ENCODE measurements around the gene PRUNE1.
A peak's percentile ranks its signal among the peaks of the same experiment; 100 is the strongest.

PRUNE1 gene

DNA sequence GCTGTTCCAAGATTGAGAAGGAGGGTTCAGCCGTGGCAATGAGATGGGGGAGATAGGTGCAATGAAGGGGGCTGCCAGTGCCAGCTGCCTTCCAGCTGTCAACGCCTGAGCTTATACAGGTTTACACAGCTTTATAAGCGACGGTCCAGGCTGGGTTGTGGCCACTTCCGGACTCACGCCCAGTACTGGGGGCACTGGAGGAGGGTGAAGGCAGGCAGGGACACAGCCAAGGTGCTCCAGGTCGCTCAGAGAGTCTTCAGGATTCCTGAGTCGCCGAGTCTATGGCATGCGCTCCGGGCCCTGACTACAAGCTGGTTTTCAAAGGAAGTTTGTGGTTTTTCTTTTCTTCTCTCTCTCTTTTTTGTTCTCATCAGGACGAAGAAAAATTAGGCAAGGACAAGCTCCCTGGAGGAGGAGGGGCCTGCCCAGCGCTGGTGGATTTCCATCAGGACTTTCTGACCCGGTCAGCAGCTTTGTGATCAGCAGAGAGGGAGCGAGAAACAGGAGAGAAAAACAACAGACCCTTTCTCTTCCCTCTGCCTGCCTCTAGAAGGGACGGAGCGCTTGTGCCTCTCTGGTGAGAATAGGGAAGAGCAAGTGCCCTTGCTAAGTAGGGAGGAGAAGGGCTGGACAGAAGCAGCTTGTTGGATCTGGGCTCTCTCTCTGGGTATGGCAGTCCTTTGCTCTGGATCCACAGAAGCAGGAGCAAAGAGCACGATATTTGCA is 1.8 kb upstream of the PRUNE1 start, which contains the start of gene MINDY1:
MINDY1 (minus strand) TSS at position 576 of the 726 bp plus-strand sequence. CDS start 4,285 bp downstream, outside the sequence.
- DNase-seq = peak; percentile 84

DNA sequence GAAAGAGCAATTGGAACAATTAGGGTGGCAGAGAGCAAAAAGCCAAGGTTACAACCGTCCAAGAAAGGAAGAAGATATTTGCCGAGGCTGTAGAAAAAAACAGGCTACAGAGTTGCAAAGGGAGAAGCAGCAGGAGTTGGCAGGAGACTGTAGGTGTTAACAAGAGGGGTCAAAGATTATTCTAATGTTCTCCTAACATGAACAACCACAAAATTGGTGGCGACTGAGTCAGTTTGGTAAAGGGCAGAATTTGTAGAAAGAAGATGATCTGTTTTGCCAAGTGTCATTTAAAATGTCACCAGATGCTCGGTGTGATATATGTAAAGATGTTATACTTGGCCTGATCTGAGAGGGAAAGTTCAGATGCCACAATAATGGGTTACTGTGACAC is 401 bp upstream of the PRUNE1 start:
- DNase-seq = no peak

DNA sequence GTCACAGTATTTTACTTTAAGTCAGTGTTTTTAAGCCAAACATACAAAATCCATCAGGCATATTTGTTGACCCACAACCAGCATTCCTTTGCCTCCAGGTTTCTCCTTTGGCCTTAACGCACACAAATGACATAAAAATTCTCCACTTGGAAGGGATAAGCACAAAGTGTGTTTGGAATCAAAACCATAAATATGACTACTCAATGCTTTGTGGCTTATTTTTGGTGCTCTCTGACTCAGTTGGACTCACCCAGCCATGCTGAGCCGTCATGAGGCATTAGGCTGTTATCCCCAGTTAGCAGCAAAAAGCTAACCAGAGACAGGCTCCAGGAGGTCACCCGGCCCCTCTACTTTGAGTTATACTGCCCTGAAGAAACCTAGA is 948 bp downstream of the PRUNE1 start:
- no peak for DNase-seq

DNA sequence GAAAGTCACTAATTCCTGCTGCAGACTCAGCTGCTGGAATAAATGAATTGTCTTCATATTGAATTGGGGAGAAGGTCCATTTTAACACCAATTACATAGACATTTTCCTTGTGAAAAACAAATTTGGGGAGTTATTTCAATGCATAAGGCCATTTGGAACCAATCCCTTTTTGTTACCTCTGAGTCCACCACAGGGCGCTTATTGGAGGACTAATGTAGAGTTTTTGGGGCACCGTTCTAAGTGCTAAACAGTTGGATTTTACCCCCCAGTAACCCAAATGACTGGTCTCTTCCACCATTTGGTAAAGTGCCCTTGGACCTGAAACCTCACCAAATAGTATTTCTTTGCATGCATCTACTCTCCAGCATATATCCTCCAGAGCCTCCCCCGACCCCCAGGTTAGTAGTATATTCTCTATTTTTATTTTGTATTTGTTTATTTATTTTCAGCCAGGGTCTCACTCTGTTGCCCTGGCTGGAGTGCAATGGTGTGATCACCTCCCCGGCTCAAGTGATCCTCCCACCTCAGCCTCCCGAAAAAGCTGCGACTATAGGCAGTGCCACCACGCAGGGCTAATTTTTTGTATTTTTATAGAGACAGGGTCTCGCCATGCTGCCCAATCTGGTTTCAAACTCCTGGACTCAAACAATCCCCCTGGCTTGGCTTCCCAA is 1.6 kb downstream of the PRUNE1 start:
- no peak for DNase-seq

DNA sequence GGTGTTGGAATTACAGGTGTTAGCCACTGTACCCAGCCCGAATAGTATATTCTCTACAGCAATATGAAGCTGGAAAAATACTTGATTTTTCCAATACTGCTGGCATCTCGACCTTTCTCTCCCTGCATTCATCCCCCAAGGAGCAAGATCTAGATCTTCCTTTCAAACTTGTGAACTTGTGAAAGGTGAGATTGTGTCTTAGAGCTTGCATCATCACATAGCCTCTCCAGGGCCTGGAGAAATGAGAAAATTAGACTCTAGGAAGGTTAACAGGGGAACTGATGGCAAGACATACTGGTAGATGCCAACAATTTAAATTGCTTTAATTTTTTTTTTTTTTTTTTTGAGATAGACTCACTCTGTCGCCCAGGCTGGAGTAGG is 2.1 kb downstream of the PRUNE1 start:
- no peak for DNase-seq

DNA sequence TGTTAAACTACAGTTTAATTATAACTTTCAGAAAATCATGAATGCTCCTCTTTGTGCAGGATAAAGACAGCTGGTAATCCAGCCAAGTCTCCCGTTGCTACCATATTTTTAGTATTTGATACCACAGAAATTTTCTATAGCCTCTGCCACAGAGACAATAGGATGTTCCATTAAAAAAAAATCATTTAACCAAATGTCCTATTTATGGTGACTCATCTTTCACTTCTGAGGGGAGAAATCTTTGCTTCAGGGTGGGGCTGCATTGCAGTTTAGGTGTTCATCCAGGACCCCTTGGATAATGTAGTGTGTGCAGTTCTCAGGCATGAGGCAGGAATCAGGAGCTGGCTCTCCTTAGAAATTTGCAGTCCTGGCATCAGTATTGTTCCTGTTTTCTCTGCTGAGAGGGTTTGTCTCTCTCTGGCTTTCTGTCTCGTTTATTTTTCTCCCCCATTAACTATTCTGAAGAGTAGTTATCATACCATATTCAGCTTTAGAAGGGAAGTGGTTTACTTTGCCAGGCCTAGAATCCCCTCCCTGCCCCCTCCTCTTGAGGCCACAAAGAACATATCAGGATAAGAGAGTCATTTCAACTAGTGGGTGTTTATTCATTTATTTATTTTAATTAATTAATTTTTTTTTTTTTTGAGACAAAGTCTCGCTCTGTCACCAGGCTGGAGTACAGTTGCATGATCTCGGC is 3.1 kb downstream of the PRUNE1 start:
- DNase-seq = no peak

DNA sequence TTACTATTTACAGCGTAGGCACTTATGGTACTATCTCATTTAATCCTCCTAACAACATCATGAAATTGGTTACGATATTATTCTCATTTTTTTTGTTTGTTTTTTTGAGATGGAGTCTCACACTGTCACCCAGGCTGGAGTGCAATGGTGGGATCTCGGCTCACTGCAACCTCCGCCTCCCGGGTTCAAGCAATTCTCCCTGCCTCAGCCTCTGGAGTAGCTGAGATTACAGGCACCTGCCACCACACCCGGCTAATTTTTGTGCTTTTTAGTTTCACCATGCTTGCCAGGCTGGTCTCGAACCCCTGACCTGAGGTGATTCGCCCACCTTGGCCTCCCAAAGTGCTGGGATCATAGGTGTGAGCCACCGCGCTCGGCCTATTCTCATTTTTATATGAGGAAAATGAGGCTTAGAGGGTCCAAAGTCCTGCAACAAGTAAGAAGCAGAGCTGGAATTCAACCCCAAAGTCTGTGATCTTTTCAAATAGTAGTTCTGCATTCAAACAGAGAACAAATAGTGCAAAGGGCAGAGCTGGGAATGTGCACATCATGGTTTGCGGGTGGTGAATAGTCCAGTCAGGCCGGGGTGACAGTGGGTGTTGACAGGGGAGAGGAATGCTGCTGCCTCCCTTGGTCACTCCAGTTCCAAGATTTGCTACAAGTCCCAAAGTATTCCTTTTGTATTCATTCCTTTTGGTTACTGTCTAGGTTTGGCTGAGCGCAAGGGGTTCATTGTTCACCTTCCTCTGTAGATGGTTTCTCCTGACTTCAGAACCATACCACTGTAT is 4.6 kb downstream of the PRUNE1 start:
- DNase-seq = no peak

DNA sequence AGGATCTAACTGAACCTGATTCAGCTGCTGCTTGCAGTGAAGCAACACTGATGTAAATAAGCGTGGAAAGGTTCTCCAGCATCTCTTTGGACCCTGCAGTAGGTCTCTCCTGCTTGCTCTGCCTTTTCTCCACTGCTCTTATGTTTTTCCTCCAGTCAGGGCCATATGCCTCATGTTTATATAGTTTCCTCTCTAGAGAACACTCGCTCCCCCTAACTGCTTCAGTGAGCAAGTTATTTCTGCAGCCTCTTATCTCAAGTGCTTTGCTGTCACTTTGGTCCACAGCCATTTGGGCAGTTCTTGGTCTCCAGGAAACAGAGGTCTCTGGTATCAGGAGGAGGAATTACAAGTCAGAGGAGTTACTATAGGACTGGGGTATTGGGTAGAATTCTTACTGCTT is 5.3 kb downstream of the PRUNE1 start:
- DNase-seq = peak; percentile 78

DNA sequence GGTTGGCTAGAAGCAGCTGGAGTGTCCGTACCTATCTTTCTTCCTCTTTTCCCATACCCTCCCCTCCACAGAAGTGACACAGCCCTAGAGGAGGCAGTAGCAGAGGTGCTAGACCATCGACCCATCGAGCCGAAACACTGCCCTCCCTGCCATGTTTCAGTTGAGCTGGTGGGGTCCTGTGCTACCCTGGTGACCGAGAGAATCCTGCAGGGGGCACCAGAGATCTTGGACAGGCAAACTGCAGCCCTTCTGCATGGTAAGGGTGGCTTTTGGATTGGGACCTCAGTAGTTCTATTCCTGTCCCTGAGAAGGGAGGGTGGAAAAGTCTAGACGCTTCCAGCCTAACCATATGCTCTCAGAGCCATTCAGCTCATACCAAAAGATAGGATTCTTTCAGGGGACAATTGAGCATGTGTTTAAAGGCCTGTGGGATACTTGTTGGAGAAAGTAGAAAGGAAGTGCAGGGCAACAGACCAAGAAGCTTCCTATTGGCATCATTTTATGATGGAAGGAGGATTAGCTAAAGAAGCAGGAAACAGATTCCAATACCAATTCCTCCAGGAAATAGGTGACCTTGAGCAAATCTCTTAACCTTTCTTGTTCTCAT is 16.4 kb downstream of the PRUNE1 start:
- peak; percentile 64 for DNase-seq

DNA sequence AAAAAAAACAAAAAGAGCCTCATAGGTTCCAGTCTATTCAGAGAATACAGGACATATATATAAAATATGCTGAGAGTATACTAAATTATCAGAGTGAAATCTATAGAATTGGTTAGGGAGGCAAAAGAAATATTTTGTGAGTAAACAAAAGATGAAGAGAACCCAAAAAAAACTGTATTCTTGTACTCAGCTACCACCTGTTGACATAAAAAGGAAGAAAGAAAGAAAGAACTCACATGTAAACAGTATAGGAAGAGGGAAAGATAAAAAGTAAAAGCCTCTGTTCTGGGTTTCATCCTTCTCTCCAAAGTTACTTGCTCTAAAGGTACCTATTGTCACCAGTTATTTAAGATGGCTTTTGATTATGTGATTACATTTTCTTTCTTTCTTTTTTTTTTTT is 18.2 kb downstream of the PRUNE1 start:
- DNase-seq = no peak

DNA sequence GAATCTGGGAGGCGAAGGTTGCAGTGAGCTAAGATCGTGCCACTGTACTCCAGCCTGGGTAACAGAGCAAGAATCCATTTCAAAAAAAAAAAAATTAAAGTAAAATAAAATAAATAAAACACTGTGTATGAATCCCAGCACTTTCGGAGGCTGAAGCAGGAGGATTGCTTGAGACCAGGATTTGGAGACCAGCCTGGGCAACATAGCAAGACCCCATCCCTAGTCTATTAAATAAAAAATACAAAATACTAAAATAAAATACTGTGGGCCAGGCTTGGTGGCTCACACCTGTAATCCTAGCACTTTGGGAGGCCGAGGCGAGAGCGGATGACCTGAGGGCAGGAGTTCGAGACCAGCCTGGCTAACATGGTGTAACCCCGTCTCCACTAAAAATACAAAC is 23.9 kb downstream of the PRUNE1 start:
- DNase-seq = no peak

DNA sequence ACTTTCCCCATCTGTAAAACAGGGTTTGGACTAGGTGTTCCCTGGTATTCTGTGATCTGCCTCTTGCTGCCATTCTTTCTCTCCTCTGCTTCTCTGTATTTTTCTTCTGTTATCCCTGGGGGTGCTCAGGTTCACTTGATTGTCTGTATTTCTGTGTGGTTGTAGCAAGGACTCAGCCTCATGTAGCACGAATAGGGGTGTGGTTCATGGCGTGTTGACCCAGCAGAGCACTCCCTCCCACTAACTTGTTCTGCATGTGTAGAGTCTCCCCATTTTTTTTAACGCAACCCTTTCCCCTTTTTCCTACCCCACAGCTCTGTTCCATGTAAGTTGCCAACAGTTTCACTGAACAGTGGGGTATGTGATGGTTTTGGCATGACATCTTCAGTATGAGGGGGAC is 26.9 kb downstream of the PRUNE1 start:
- DNase-seq = no peak

DNA sequence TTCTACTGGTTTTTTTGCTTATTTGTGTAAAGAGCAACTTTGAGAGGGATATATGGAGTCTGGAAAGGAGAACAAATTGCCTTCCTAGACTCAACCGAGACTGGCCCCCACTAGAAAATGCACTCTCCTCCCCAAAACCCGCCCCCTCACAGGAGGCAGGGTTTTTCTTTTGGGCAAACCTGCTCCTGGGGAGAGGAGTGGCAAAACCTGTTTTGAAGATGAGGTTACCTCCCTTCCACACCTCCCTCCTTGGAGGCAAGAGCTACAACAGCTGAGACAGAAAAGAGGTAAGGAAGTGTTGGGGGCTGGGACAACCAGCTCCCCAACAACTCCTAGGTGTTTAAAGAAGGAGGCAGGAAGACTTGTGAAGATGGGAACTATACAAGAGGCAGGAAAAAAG is 28.1 kb downstream of the PRUNE1 start, which contains the start of gene BNIPL:
BNIPL (plus strand) TSS at position 231 of the 400 bp plus-strand sequence; CDS start at position 371, 140 bp downstream.
- no peak for DNase-seq

DNA sequence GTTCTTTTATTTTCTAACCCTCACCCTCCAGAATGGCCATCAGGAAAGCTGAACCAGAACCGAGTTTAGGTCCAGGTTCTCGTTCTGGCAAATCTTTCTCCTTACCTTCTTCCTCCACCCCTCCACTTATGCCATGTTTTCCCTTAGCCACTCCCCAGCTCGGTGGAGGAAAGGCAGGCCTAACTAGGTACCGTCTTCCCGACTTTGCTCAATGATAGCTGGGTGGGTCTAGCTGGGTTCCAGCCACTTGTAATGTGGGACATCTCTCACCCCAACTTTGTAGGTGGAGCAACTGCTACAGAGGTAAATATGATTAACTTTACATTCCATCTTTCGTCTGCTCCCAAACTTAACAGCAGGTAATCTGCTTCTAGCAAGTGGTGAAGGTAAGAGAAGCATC is 28.8 kb downstream of the PRUNE1 start:
- DNase-seq = no peak

DNA sequence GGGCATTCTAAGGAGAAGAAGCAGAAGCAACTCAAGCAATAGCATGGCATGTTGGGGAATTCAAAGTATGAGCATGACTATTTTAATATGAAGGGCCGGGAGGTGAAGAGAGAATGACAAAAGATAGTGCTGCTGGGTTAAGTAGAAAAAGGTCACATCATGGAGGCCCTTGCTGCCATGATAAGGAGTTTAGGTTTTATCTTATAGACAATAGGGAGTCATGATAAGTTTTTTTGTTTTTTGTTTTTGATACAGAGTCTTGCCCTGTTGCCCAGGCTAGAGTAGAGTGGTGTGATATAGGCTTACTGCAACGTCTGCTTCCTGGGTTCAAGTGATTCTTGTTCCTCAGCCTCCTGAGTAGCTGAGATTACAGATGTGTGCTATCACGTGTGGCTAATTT is 31.3 kb downstream of the PRUNE1 start:
- no peak for DNase-seq

DNA sequence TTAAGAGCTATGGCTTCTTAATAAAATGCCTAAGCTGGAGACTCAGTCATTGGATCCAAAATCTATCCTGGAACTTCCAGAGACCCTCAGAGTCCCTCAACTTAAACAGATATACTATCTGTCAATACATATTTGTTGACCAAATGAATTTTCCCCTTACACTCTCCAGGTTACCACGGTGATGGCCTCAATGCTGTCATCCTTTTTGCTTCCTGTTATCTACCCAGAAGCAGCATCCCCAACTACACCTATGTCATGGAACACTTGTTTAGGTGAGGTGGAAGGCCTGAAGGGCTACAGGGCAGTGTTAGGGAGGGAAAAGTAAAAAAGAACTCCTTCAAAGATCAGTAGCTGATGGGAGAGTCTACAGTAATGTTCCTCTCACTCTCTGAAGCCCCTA is 34.9 kb downstream of the PRUNE1 start:
- no peak for DNase-seq

DNA sequence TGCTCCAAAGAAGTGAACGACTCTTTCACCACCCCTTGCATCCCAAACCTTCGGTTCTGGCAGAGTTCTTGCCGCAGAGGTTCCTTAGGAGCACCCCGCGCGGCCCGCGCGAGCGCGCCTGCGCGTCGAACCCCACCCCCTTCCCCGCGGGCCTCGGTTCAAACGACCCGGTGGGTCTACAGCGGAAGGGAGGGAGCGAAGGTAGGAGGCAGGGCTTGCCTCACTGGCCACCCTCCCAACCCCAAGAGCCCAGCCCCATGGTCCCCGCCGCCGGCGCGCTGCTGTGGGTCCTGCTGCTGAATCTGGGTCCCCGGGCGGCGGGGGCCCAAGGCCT is 39.3 kb downstream of the PRUNE1 start, which contains the start of gene C1orf56:
C1orf56 (plus strand) TSS at position 161 of the 334 bp plus-strand sequence; CDS start at position 258, 97 bp downstream.
- peak; percentile 34 for DNase-seq

DNA sequence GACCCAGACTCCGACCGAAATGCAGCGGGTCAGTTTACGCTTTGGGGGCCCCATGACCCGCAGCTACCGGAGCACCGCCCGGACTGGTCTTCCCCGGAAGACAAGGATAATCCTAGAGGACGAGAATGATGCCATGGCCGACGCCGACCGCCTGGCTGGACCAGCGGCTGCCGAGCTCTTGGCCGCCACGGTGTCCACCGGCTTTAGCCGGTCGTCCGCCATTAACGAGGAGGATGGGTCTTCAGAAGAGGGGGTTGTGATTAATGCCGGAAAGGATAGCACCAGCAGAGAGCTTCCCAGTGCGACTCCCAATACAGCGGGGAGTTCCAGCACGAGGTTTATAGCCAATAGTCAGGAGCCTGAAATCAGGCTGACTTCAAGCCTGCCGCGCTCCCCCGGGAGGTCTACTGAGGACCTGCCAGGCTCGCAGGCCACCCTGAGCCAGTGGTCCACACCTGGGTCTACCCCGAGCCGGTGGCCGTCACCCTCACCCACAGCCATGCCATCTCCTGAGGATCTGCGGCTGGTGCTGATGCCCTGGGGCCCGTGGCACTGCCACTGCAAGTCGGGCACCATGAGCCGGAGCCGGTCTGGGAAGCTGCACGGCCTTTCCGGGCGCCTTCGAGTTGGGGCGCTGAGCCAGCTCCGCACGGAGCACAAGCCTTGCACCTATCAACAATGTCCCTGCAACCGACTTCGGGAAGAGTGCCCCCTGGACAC is 39.8 kb downstream of the PRUNE1 start:
- DNase-seq = peak; percentile 59

DNA sequence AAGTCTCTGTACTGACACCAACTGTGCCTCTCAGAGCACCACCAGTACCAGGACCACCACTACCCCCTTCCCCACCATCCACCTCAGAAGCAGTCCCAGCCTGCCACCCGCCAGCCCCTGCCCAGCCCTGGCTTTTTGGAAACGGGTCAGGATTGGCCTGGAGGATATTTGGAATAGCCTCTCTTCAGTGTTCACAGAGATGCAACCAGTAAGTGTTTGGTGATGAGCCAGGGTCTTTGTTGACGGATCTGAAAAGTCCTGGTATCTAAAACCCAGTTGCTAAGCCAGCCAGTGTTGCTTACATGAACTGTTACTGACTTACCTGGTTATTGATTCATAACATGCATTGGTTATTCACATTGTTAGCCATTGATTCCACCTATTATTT is 40.4 kb downstream of the PRUNE1 start:
- DNase-seq = no peak

DNA sequence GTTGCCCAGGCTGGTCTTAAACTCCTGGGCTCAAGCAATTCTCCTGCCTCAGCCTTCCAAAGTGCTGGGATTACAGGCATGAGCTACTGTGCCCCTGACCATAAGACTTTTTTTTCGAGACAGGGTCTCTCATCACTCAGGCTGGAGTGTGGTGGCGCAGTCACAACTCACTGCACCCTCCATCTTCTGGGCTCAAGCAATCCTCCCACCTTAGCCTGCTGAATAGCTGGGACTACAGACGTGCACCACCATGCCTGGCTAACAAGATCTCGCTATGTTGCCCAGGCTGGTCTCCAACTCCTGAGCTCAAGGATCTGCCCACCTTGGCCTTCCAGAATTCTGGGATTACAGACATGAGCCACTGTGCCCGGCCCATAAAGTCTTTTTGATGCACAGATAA is 41.2 kb downstream of the PRUNE1 start:
- DNase-seq = no peak

DNA sequence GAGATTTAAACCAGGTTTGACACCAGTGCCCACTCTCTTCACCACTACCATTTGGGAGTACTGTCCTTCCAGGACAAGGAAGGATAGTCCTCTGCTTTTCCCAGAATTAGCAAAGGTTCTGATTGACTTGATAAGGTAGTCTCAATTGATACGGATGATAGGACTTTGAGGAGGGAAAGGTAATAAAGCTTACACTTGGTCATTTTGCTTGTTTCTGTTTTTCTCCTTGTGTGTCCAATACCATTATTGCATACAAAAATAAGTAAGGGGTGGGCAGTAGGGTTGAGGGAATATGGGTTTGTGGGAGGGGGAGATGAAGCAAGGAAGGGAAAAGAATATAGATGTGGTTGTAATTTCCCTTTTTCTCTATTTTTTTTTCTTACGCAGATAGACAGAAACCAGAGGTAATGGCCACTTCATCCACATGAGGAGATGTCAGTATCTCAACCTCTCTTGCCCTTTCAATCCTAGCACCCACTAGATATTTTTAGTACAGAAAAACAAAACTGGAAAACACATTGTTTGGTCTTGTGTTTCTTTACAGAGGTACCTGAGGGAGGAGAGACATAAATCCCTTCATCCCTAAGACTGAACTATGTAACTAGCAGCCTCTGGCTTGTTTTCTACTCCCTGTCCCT is 41.9 kb downstream of the PRUNE1 start:
- no peak for DNase-seq
